HG03457 (cell line): ENCODE results near the gene PRDX3.

Experiments used
- ATAC-seq: cut with Tn5 transposase; IDR thresholded peaks from one replicate; pipeline ENCODE4 v1.9.1; 2021; ENCODE audit warnings: moderate number of reproducible peaks; ENCODE audit not compliant: unreplicated experiment

PRDX3 gene

DNA sequence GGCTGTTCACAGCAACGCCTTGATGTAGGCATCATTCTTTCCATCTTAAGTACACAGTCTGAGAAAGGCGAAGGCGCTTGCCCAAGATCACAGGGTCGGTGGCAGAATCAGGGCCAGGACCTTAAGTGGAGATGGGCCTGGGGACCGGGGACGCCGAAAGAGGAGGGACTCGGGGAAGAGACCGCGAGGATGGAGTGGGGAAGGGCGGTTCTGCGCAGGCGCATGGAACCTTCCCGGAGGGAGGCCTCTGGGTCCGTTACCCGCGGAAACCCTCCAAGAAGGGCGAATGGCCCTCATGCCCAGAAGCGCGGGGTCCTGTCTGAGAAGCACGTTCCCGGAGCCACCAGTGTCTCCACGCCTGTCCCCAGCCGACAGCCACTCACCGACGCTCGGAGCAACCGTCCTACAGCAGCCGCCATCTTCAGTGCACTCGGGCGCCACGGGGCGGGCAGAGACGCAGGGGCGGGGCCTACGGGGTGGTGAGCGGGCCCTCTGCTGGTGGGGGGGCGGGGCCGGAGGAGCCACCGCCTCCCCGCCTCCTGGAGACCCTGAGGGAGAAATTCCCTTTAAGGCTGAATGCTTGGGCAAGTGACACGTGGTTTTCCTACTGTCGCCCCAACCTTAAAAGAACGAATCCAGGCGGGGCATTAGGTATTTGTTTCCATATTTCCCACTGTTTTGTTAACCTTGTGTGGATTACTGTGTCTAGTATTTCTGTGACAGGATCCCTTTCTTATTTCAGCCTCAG lies at the start of gene PRDX3:
Gene PRDX3 (minus strand): TSS at position 441 of the 748 bp plus-strand sequence. CDS start 22 bp downstream, at position 419.
- peak; percentile 83 for ATAC-seq

GRCh38 chr10:119227825-119228224 lies 49.2 kb upstream of the PRDX3 start:
- no peak for ATAC-seq

- ATAC-seq, result no peak
Observed at GRCh38 chr10:119225083-119225658, 46.6 kb upstream of the PRDX3 start.

DNA sequence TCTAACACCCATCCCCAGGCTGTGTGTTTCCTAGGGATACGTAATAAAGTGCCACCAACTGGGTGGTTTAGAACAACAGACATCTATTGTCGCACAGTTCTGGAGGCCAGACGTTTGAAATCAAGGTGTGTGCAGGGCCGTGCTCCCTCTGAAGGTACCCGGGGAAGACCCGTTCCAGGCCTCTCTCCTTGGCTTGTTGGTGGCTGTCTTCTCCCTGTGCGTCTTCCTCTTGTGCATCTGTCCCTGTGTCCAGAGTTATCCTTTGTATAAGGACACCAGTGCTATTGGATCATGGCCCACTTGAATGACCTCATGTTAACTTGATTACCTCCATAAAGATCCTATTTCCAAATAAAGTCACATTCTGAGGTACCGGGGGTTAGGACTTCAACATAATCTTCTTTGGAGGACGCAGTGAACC lies 44.4 kb upstream of the PRDX3 start:
- no peak for ATAC-seq

GRCh38 chr10:119222537-119222936 lies 43.9 kb upstream of the PRDX3 start:
- ATAC-seq, result no peak

- no peak for ATAC-seq
Observed at GRCh38 chr10:119221666-119222065, 43.1 kb upstream of the PRDX3 start.

DNA sequence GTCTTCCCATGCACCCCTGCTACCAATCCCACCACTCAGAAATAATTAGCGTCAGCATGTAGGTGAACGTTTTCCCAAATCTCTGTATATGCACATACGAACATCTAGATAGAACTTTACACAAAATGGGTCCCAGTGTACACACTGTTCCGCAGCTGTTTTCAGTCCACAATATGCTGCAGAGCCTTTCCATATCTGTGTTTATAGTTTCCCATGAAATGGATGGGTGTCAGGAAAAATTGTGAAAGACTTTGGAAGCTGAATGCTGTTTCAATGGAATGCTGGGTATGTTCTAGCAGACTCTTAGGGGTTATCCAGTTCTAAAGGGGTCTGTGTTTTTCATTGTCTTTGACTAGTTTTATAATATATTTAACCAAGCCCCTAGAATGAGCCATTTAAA lies 42.6 kb upstream of the PRDX3 start:
- no peak for ATAC-seq

DNA sequence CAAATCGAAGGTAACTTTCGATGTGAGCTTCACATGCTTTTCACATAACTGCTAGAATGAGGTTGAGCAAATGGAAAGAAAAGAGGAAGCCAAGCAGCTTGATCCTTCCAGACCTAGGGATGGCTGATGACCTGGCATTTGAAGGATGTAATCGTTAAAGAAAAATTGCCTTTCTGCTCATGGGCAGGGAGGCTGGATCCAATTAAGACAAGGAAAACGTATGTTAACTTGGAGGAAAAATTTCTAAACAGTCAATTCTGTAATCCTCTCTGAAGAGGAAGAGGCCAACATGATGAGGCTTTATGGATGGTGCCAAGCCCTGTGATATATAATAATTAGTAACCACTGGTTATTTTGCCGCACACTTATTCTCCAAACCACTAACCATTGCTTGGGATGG lies 41.3 kb upstream of the PRDX3 start:
- ATAC-seq, result no peak

DNA sequence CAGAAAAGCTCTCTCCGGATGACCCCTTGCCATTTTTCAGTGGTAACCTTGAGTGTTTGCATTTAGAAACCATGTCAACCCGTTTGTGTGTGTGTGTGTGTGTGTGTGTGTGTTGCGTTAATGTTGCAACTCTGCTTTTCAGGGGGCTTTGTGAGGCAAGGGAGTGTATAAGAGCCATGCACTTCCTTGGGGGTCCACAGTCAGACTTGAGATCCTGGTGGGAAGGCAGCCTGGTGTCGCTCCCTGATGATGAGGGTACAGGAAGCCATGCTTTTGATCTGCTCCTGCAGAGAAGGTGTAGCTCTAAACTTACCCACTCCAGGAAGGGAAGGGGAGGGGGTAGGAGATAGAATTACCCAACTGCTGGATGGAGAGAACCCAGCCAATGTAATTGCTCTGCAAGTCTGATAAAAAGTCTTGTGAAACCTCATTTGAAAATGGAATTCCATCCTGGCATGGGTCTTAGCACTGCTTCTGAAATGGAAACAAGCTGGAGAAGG lies 39.4 kb upstream of the PRDX3 start:
- no peak for ATAC-seq

DNA sequence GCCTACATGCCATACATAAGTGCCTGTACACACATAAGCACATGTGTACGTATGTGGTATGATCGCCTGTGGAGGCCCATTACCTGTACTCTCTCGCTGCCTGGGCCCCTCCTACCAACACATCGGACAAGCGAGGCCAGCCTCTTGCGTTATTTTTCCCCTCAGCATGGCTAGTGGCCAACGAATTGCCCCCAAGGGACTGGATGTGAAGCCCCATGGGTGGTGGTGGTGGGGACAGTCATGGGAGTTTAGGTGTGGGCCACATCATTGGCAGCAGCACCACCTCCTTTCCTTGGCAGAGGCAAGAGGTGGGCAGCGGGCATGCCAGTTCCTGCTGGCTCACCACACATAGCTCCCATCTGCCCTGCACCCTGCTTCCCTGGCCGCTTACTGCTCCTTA lies 38.8 kb upstream of the PRDX3 start:
- ATAC-seq, result no peak

DNA sequence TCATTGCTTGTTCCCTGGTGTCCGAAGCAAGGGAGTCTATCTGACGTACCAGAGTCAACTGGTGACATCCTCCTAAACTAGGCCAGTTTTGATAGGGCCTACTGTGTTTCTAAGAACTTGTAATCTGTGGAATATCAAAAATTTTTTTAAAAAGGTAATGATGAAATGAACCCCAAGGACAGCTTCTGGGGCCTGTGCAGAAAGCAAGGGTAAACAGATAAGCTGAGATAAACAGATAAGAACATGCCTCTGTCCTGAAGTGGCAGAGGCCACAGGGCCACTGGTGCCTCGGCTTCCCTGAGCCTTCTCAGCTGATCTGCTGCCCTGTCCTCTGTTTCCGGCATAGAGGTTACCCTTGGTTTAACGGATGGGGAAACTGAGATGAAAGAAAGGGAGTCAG lies 37.5 kb upstream of the PRDX3 start:
- ATAC-seq, result no peak

DNA sequence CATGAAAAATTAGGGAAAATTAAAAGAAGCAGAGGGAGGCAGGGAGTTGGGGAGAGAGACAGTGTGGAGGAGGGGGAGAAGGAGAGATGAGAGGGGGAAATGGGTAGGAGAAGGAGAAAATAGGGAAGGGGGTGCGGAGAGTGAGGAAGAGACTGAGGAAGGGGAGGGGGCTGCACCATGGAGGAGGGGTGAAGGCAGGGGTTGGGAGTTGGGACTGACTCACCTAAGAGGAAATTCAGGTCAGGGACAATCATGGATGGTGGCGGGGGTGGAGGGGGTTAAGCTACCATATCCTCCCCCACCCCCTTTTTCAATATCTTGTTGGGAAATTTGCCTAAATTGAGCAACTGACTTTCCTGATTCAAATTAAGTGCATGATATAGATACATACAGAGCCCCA lies 36.8 kb upstream of the PRDX3 start:
- ATAC-seq, result no peak

DNA sequence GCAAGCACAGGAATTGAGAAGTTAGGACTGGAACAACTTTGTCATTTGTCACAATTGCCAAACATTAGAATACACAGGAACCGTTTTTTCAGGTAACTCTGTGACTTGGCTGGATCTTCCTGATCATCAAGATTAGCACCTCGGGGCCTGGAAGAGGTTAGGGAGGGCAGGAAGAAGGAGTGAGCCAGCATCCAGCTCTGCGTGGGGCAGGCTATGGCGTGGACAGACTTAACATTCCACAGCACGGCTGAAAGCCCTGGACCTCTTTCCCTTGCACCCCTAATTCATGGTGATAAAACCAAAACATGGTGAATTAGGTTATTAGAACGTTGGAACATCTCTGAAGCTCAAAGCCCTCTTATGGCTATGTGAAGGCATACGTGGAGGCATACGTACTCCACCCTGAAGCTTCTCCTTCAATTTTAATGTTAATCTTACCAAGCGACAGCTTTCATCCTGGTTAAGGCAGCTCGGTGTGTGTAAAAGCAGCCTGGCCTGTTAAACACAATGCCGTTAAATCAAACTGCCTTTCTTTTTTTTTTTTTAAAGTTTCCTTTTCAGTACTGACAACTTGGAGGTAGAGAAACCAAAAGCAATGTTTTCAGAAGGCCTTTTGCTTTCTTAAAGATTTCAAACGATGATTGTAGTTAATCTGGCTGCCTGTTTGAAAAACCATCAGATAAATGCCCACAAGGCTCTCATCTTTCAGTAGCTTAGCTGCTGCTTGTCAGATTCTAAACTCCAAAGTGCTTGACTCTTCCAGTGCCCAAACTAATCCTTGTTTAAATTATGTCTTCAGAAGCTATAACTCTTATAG lies 33.2 kb upstream of the PRDX3 start:
- ATAC-seq, result no peak

DNA sequence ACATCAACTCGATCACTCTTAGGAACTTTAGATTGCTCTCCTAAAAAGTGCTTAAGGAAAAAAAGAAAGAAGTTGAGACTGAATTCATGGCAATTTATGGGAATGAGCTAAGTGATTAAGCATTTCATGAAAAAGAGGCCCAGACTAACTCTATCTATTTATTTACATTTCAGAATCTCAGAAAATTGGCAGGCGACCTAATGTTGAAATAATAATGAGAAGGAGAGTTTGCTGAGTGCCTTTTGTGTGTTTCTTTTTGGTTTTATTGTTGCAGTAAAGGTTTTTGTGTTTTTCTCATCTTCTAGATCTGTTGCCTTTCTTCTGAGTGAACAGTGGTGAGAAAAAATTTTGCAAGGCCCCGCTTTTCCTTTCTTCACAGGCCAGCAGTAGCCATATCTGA lies 32.6 kb upstream of the PRDX3 start:
- no peak for ATAC-seq

DNA sequence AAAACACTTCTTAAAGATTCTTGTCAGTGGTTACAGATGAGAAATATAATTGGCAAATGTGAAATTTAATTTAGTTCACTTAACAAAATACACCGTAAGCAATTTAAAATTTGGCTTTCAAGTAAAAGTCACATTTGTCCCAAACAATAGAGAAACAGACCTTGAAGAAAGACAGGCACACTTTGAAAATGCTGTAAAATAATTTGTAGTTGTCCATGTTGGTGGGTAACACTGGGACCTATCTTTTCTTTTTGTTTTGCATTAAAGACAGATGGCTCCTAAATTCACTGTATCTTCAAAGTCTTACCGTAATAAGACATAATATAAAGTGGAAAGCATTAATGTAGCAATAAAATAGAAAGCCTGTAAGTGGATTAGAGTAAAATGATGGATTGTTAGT lies 32.0 kb upstream of the PRDX3 start:
- no peak for ATAC-seq

DNA sequence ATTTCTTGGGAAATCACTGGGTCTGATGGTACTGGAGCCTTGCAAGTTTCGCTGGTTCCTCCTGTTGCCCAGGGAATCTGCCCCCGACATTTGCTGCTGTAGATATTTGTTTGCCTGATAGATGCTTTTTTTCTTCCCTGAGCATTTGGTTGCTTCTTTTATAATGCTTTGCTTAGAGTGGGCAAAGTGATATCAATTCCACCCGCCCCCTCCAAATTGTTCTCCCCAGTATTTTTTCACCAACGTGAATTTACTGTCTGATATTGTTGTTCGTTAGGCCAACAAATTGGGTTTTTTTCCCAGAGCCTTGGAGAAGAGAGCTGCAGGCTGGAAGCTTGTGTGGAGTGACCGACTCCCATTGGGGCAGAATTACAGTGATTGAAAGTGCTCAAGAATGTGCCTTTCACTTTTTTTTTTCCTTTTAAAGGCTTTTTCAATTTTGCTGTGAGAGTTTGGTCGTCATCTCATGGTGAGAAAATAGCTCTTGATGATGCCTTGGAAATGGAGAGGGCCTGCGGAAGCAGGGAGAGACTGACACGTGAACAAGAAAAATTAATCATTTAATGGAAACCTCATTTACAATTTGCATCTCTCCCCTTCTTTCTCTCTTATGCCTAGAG lies 31.2 kb upstream of the PRDX3 start:
- ATAC-seq, result no peak

DNA sequence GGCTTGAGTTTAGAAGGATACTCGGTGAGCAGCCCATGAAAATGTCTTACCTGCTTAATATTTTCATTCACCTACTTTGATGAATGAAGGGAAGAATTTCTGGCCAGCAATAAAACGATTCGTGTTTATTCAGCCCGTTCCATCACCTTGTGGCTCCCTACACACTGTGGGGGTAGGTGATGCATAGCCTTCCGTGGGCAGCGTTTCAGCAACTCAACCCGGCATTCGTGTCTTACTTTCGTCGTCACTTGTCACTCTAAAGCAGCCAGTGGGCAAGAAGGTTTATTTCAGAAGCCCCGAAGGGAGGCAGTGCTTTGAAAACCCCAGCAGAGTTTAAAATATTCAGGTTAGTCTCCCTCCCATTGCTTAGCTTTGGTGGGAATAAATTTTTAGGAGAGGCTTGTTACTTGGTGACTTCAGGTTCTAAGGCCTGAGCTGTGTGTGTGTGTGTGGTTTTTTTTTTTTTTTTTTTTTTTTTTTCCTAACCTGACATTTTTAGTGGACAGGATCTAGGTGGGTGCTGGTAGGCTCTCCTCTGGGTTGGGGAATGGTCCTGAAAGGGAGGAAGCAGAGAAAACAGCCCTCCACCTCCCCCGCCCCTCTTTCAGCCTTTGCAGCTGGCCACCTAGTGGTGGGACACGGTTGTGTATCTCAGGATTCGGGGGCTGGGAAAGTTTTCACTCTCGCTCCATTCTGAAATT lies 30.6 kb upstream of the PRDX3 start:
- no peak for ATAC-seq

- no peak for ATAC-seq
Observed at GRCh38 chr10:119208553-119208940, 29.9 kb upstream of the PRDX3 start.

GRCh38 chr10:119207713-119208552 lies 29.3 kb upstream of the PRDX3 start:
- peak; percentile 2 for ATAC-seq

DNA sequence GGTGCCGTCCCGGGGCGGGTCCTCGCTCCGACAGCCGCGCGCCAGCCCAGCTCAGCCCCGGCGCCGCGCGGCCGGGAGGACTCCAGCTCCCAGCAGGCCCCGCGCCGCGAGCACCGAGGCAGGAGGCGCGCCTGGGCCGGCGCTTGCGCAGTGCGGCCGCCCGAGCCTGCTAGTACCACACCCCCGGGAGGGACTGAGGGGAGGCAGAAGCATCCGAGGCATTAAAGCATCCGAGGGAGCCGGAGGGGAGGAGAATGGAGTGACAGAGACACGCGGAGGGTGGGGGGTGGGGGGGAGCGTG lies 28.7 kb upstream of the PRDX3 start, which contains the start of gene GRK5:
Gene GRK5 (plus strand): TSS at position 206 of the 301 bp plus-strand sequence. CDS start 347 bp downstream, outside the sequence.
- ATAC-seq, result peak; percentile 77
